Measurements from ENCODE around the gene PPP2R5C.

Gene PPP2R5C

GRCh38 chr14:101873076-101873825 is 111.7 kb downstream of the PPP2R5C start:
- no peak for DNase-seq

DNA sequence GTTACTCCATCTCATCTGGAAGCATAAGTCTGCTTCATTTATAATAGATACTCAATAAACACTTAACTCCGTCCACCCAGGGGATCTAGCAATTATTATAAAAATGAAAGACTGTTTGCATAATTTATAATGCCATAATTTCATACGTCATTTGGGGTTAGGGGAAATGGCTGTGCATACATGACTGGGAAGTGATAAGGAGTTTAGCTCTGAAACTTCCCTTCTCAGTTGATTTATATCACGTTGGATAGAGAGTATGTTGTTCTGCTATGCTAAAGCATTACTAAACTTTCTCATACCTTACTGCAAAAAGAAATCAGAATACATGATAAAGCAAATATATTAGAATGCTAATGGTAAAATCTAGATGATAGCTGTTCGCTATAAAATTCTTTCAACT is 112.5 kb downstream of the PPP2R5C start:
- no peak for DNase-seq

DNA sequence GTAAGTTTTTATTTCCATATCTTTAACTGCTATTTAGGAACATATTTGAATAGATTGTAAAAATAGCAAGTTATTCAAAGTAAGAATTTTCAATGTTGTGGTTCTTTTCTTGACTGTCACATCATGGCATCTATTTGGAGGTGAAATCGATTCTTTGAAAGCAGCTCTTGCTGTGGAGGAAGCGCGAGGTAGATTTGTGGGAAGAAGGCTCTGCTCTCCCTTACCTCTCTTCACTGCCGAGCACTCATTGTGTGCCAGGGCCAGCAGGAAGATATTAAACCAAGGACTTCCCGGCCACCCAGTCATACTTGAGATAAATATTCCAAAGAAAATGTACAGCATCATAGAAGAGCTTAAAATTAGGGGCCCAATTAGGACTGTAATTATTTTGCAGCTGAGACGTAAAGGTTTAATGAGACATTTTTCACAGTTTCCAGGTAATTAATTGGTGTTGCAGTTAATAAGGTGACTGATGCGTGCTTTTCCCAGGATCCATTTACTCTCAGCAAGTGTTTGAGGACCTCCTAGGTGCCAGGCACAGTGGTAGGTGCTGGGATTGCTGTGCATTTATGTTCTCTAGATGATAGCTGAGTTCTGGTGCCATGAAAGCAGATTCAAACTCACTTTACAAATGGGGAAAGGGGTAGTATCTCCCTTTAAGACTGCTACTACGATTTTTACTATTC is 113.7 kb downstream of the PPP2R5C start:
- no peak for DNase-seq

GRCh38 chr14:101875727-101876554 is 114.4 kb downstream of the PPP2R5C start:
- DNase-seq: no peak

DNA sequence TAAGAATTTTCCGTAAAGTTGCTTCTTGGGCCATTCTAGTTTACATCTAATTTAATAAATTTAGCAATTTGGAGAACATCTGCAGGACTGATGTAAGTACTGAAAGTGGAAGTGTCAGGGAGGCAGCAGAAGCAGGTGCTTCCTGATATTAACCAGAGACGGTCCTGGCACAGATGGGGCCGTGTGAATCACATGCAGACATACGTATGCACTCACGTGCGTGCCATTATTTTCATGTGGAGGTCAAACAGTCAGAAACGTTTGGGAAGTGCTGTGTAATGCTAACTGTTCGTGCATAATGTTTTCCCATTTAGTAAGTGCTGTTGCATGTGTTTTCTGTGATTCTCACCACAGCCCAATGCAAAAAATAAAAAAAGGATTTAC is 115.0 kb downstream of the PPP2R5C start:
- DNase-seq: peak; percentile 82

- no peak for DNase-seq
Observed at GRCh38 chr14:101877766-101878165, 116.3 kb downstream of the PPP2R5C start.

- DNase-seq: peak; percentile 58
Observed at GRCh38 chr14:101878211-101878821, 116.8 kb downstream of the PPP2R5C start.

DNA sequence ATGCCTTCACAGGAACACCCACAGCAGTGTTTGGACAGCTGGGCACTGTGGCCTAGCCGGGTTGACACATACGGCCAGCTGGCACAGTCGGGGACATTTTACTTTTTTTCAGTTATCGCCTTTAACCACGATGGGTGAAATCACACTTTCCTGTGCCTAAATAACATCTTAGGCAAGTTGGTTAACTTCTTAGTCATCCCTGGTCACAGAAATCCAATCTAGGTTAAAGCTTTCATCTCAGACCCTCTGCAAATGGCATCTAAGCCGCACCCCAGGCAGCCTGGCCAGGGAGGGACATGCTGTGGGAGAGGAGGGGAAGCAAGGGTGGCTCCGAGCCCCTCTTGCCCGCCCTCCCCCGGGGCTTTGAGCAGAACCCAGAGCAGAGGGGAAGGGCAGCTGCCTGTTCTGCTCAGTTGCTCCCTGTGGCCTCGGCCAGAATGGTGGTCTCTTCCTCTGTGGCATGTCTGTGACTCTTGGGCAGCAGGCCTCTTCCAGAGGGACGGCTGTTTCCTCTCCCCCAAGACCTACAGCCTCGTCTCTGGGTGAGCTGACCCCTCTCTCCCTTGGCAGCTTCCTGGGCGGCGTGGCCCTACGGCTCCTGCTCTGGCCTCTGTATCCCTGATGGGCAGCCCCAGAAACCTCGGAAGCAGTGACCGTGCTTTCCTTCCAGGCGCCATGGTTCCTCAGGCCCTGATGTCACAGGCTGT is 117.5 kb downstream of the PPP2R5C start:
- DNase-seq: peak; percentile 66

- DNase-seq: peak; percentile 45
Observed at GRCh38 chr14:101879529-101880336, 118.2 kb downstream of the PPP2R5C start.

DNA sequence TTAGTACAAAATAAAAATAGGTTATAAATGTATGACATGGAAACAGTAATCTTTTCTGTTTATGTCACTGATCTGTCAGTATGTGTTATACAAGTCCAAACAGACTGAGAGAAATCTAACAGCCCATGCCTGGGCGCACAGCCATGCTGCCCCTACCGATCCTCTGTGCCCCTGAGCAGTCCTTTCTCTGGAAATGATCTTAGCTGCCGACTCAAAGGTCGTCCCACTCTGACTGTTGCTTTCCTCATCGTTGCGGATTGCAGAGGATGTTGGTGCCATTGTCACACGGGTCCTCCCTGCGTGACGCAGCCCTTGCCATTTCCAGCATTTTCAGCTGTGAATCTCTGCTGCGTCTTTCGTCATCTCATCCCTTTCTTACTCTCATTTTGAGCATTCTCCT is 119.9 kb downstream of the PPP2R5C start:
- peak; percentile 34 for DNase-seq

DNA sequence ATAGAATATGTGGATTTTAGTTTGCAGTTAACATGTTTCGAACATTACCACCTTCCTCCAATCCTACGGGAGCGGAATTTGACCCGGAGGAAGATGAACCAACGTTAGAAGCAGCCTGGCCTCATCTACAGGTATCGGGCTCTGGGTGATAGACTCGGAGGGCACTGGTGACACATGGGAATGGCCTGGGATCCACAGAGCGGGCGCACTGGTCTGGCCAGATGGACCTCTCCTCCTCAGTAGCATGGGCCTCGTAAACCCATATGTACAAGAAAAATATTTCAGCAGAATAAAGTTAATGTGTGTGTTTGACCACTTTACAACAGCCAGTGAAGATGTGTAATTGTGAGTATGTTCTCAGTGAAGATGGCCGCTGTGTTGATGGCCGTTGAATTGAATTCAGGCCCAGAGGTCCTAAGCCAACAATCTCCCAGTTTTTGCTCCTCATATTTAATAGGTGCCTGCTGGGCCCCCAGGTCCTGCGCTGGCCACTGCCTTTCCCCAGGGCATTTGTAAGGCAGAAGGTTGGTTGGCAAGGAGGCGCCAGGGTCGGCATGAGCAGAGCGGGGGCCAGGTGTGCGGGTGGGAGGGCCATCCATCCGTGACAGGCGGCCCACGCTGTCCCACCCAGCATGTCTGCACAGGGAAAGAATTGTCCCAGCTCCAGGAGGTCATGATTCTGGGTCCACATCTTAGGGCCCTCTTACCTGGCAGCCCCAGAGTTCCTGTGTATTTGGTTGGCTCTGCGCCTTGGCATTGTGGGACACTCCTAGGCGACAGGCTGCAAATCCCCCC is 120.8 kb downstream of the PPP2R5C start:
- DNase-seq: no peak

GRCh38 chr14:101884089-101884933 is 122.8 kb downstream of the PPP2R5C start:
- DNase-seq: no peak

DNA sequence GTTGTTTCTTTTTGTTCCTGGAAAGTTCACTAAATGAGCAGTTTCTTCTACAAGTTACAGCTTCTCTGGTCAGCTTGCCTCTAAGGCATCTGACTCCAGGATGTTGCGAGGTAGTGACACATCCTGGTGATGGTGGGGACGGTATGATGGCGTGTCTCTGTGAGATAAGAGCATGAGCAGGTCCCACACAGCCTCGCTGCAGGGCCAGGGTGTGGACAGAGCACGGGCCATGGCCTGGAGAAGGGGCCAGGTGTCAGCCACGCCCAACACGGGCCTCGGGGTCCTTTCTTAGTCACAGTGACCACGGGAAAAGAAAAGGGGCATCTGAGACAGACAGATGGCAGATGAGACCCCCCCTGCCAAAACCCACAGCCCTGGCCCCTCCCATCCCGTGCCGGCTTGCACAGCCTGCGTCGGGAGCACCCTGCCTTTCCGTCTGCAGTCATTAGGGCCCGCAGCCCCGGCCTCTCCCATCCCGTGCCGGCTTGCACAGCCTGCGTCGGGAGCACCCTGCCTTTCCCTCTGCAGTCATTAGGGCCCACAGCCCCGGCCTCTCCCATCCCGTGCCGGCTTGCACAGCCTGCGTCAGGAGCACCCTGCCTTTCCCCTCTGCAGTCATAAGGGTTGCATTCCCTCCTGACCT is 123.5 kb downstream of the PPP2R5C start:
- no peak for DNase-seq

DNA sequence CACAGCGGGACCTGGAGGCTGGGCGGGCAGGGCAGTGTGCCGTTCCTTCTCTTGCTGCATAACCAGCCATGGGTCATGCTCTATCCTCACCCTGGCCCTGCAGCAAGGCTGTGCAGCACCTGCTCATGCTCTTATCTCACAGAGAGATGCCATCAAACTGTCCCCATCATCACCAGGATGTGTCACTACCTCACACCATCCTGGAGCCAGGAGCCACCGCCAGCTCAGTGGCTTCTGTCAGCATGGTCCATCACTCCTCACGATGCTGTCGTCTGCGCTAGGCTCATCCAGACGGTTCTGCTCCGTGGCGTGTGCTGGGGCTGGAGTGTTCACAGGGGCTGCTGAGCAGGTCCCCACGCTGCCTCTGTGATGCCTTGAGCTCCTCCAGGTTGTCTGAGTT is 125.7 kb downstream of the PPP2R5C start:
- no peak for DNase-seq

- DNase-seq: no peak
Observed at GRCh38 chr14:101888182-101888581, 126.7 kb downstream of the PPP2R5C start.

- DNase-seq: no peak
Observed at GRCh38 chr14:101889366-101889765, 127.9 kb downstream of the PPP2R5C start.

DNA sequence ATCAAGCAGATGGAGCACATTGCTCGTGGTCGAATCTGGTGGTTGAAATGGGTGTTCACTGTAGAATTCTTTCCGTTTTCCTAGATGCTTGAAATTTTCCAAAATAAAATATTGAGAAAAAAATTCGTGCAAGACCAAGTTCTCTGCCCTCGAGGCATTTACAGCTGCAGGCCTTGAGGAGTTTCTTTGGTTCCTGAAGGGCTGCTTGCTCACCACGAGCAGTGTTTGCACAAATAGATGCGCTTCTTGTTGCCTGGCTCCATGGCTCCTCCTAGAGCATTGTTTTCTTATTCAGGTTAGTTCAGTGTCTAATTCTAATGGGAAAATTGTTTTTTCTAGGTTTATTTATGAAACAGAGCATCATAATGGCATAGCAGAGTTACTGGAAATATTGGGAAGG is 128.4 kb downstream of the PPP2R5C start:
- no peak for DNase-seq

DNA sequence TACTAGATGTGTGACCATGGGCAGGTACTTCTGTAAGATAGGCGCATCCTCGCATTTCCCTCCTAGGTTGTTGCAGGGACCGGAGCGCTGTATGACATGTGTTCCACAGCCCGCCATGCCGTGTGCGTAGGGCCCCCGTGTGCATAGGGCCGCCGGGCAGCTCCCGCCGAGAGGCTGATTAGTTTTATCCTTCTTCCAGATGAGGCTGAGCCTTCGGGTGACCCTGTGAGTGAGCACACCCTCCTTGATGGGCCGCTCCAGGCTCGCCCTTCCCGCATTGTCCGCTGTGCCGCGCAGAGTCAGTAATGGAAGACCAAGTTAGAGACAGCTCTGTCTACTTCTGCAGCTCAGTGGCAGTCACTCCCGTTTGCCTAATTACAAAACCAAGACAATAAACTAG is 130.0 kb downstream of the PPP2R5C start:
- DNase-seq: no peak

- no peak for DNase-seq
Observed at GRCh38 chr14:101893759-101894158, 132.2 kb downstream of the PPP2R5C start.
